Mesendoderm (in vitro differentiated cells): ENCODE data around the gene ATIC. TPM values are rescaled to one million over a fixed set of nuclear protein-coding genes. Genes with fewer than 3 reads are reported as not detected.

ENCODE experiments used
- DNase-seq: peaks from one replicate; pipeline ENCODE4 v3.0.0; 2013
- H2AK5ac ChIP-seq: 2 replicates; pipeline ENCODE4 v1.6.1; 2013; ENCODE audit warnings: low read length, inconsistent platforms
- H2BK120ac ChIP-seq: 2 replicates; pipeline ENCODE4 v1.6.1; 2013; ENCODE audit warnings: low read depth, mild to moderate bottlenecking, low read length, moderate library complexity, mixed read lengths
- H2BK15ac ChIP-seq: replicated peaks from 2 replicates; pipeline ENCODE4 v1.6.1; 2013; ENCODE audit warnings: low read depth, mild to moderate bottlenecking, moderate library complexity
- H2BK5ac ChIP-seq: 2 replicates; pipeline ENCODE4 v1.6.1; 2013; ENCODE audit warnings: low read length, inconsistent platforms
- H3K18ac ChIP-seq: 2 replicates; pipeline ENCODE4 v1.6.1; 2013; ENCODE audit warnings: mild to moderate bottlenecking, low read length, mixed read lengths
- H3K23ac ChIP-seq: one replicate; pipeline ENCODE4 v1.6.1; 2013; ENCODE audit warnings: low read length
- H3K27ac ChIP-seq: 2 replicates; pipeline ENCODE4 v1.5.1; 2013; ENCODE audit warnings: low read depth, mild to moderate bottlenecking, inconsistent platforms, low read length, moderate library complexity
- H3K27me3 ChIP-seq: 2 replicates; pipeline ENCODE4 v1.6.1; 2013; ENCODE audit warnings: low read length, control low read depth, mild to moderate bottlenecking, inconsistent platforms; ENCODE audit not compliant: insufficient read depth, poor library complexity
- H3K36me3 ChIP-seq: 2 replicates; pipeline ENCODE4 v1.6.1; 2013; ENCODE audit warnings: low read length, inconsistent platforms; ENCODE audit not compliant: control insufficient read depth, insufficient read depth
- H3K4ac ChIP-seq: one replicate; pipeline ENCODE4 v1.6.1; 2013; ENCODE audit warnings: low read depth, mild to moderate bottlenecking, low read length, moderate library complexity
- H3K4me1 ChIP-seq: 2 replicates; pipeline ENCODE4 v1.6.1; 2013; ENCODE audit warnings: low read depth, low read length, inconsistent platforms; ENCODE audit not compliant: control insufficient read depth
- H3K4me2 ChIP-seq: 2 replicates; pipeline ENCODE4 v1.6.1; 2013; ENCODE audit warnings: low read length
- H3K4me3 ChIP-seq: 2 replicates; pipeline ENCODE4 v1.5.1; 2013; ENCODE audit warnings: mild to moderate bottlenecking, low read length
- H3K56ac ChIP-seq: one replicate; pipeline ENCODE4 v1.6.1; 2013; ENCODE audit warnings: low read length
- H3K79me1 ChIP-seq: 2 replicates; pipeline ENCODE4 v1.6.1; 2013; ENCODE audit warnings: low read length, inconsistent platforms
- H3K79me2 ChIP-seq: 2 replicates; pipeline ENCODE4 v1.6.1; 2013; ENCODE audit warnings: mild to moderate bottlenecking, low read length; ENCODE audit not compliant: control insufficient read depth, insufficient read depth
- H3K9ac ChIP-seq: 2 replicates; pipeline ENCODE4 v1.6.1; 2013; ENCODE audit warnings: low read length, inconsistent platforms
- H4K5ac ChIP-seq: one replicate; pipeline ENCODE4 v1.6.1; 2013; ENCODE audit warnings: low read length
- H4K8ac ChIP-seq: one replicate; pipeline ENCODE4 v1.6.1; 2013; ENCODE audit warnings: low read depth, mild to moderate bottlenecking, control low read depth, low read length, moderate library complexity
- WGBS: extraction: QIAGEN DNeasy Blood & Tissue Kit; methylation state at CpG from one replicate; pipeline ENCODE4 v1.1.7; 2013; ENCODE audit warnings: low lambda C conversion rate, missing lambda C conversion rate; ENCODE audit not compliant: insufficient coverage; ENCODE audit errors: extremely low coverage; 5-methylcytosine and 5-hydroxymethylcytosine counted together
- polyA plus RNA-seq, 2 experiments: library from polyadenylated mRNA; stranded (reverse); fragments of 200-250 nt; gene quantifications; one replicate each; pipeline ENCODE4 v1.2.3, GENCODE V29; 2013

The ATIC gene
- polyA plus RNA-seq (2013, experiment 1 of 2), result 652 TPM
- 630 TPM for polyA plus RNA-seq (2013, experiment 2 of 2)

DNA sequence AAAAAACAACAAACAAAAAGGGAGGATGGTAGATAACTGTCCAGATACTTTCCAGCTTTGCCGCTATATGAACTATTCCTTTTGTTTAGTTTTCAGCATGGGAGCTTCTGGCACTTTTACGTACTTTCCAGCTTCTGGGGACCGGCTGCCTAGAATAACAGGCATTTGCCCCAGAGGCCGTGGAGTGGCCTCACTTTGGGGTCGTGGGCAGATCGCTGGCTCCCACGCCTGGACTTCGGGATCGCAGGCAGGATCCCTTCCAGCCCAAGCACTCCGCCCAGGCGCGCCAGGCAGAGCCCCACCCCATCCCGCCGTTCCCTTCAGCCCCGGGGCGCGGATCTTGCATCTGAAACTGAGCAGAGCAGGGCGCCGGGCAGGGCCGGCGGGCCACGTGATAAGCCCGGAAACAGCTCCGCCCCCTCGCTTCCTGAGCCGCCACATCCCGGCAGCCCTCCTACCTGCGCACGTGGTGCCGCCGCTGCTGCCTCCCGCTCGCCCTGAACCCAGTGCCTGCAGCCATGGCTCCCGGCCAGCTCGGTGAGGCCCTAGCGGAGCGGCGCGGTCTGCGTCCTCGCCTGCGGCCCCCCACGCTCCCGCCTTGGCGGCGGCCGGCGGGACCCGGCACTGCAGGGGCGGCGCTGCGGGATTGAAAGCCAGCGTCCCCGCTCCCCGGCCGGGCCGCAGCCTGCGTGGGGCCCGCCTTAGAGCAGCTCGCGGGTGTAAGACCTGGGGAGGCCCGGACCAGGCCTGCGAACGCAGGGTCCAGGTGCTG lies at the start of gene ATIC:
Gene ATIC, plus strand, starts transcription at position 435 of the 772 bp plus-strand sequence. Its CDS starts 84 bp downstream, at position 519.
- peak within 1 kb of the TSS; percentile 83 for H3K27ac ChIP-seq
- peak within 1 kb of the TSS; percentile 90 for H3K56ac ChIP-seq
- H4K5ac ChIP-seq, result peak within 1 kb of the TSS; percentile 12
- H2BK120ac ChIP-seq, result peak within 1 kb of the TSS; percentile 54
- H4K8ac ChIP-seq, result peak within 1 kb of the TSS; percentile 90
- H3K18ac ChIP-seq, result peak within 1 kb of the TSS; percentile 97
- H3K79me2 ChIP-seq, result peaks cover 22% of the 10 kb centered on the region
- H3K4me3 ChIP-seq, result peak within 1 kb of the TSS; percentile 66
- peak within 1 kb of the TSS; percentile 39 for H2BK5ac ChIP-seq
- peak; percentile 97 for DNase-seq
- H3K27me3 ChIP-seq, result no peaks in the 10 kb centered on the region
- H3K4ac ChIP-seq, result peak within 1 kb of the TSS; percentile 83
- peaks cover 4% of the 10 kb centered on the region for H3K79me1 ChIP-seq
- H3K4me2 ChIP-seq, result peak within 1 kb of the TSS; percentile 73
- no peak within 1 kb of the TSS for H3K23ac ChIP-seq
- H2AK5ac ChIP-seq, result no peak within 1 kb of the TSS
- H2BK15ac ChIP-seq, result no peak within 1 kb of the TSS
- H3K4me1 ChIP-seq, result peaks cover 6% of the 10 kb centered on the region
- H3K36me3 ChIP-seq, result no peaks in the 10 kb centered on the region
- peak within 1 kb of the TSS; percentile 85 for H3K9ac ChIP-seq
- no CpG with 5 or more reads among the region's 64 CpGs for WGBS

DNA sequence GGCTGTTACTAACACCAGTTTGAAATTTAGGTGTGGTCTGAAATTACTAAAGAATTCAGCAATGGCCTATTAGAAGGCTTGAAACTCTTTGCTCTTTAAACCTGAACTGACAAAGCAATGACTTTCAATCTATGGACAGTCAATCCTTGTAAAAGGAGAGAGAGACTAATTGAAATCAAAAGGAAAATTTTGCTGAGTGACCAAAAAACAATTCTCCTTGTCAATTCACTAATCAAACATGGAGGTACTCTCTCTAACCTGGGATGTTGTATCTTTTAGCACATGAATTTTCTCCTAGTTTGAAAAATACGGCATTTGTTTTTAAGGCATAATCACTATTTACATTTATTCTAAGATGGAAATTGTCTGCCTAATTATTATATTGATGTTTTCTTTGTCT lies 49.6 kb upstream of the ATIC start:
- Histone ChIP-seq H4K8ac (no peak overlapping the region), H3K4me1 (no peaks in the 10 kb centered on the region), H2BK5ac (no peak overlapping the region), H2AK5ac (no peak overlapping the region), H3K36me3 (no peaks in the 10 kb centered on the region), H3K4me2 (no peak overlapping the region), H3K79me1 (no peaks in the 10 kb centered on the region), H2BK15ac (no peak overlapping the region), H3K79me2 (no peaks in the 10 kb centered on the region), H3K18ac (no peak overlapping the region), H3K56ac (no peak overlapping the region), H3K23ac (no peak overlapping the region), H3K4me3 (no peak overlapping the region), H3K9ac (no peak overlapping the region), H3K27ac (no peak overlapping the region), H2BK120ac (no peak overlapping the region), H4K5ac (no peak overlapping the region), H3K4ac (no peak overlapping the region), H3K27me3 (no peaks in the 10 kb centered on the region)
- WGBS, result no CpG with 5 or more reads among the region's 1 CpG
- no peak for DNase-seq

DNA sequence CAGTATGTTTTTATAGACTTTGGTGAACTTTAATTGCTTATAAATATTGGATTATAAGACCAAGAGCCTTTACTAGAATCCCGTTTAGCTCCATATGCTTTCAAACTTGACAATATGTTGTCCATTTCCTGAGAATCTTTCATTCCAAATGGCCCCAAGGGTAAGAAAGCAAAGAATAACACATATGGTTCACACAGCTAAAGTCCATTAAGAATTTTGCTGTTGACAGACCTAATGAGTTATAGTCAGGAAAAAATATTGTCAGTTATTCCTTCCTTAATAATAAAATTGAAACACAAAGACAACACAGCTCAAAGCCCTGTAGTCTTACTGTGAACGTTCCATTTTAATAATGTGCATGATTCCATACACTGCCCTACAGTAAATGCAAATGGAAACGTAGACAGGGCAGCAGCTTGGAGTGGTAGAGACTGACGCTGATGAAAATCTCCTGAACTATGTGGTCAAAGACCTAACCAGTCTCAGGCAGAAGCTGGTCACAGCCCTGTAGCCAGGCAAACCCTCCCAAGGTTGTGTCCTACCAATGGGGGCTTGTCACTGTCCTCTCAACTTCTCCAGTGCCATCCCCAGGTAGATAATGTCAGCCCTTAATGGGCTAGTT lies 49.0 kb upstream of the ATIC start:
- Histone ChIP-seq H3K9ac (no peak overlapping the region), H3K36me3 (no peaks in the 10 kb centered on the region), H2BK120ac (no peak overlapping the region), H4K5ac (no peak overlapping the region), H3K4ac (no peak overlapping the region), H3K18ac (no peak overlapping the region), H2BK5ac (no peak overlapping the region), H3K27ac (no peak overlapping the region), H2AK5ac (no peak overlapping the region), H4K8ac (no peak overlapping the region), H3K4me2 (no peak overlapping the region), H3K79me1 (no peaks in the 10 kb centered on the region), H3K4me3 (no peak overlapping the region), H3K27me3 (no peaks in the 10 kb centered on the region), H2BK15ac (no peak overlapping the region), H3K79me2 (no peaks in the 10 kb centered on the region), H3K4me1 (no peaks in the 10 kb centered on the region), H3K56ac (no peak overlapping the region), H3K23ac (no peak overlapping the region)
- DNase-seq, result no peak
- WGBS, result no CpG with 5 or more reads among the region's 4 CpGs

DNA sequence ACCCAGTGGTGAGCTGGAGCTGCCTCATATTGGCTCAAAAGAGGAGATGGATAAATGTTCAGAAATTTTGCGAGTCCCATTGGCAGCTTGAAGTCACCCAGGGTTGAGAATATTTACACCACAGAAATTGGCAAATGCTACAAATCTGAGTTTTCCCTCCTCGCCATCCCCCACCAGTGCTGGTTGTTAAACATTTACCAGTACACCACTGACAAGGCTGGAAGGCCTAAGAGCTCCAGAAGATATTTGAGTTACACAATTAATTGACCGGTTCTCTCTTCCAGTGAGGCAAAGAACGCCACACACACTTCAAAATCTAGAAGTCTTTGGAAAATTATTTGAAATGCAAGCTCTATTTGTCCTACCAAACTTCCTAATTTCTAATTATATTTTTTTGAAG lies 47.5 kb upstream of the ATIC start:
- H4K5ac ChIP-seq, result no peak overlapping the region
- no peaks in the 10 kb centered on the region for H3K36me3 ChIP-seq
- H3K9ac ChIP-seq, result no peak overlapping the region
- H3K23ac ChIP-seq, result no peak overlapping the region
- H2AK5ac ChIP-seq, result no peak overlapping the region
- H4K8ac ChIP-seq, result no peak overlapping the region
- H2BK15ac ChIP-seq, result no peak overlapping the region
- no peak overlapping the region for H3K4me2 ChIP-seq
- no peaks in the 10 kb centered on the region for H3K4me1 ChIP-seq
- H2BK120ac ChIP-seq, result no peak overlapping the region
- H3K27me3 ChIP-seq, result no peaks in the 10 kb centered on the region
- no peak overlapping the region for H3K4me3 ChIP-seq
- no peak overlapping the region for H3K4ac ChIP-seq
- H3K56ac ChIP-seq, result no peak overlapping the region
- WGBS, result no CpG with 5 or more reads among the region's 4 CpGs
- no peaks in the 10 kb centered on the region for H3K79me2 ChIP-seq
- H3K18ac ChIP-seq, result no peak overlapping the region
- DNase-seq, result no peak
- no peak overlapping the region for H2BK5ac ChIP-seq
- no peak overlapping the region for H3K27ac ChIP-seq
- H3K79me1 ChIP-seq, result no peaks in the 10 kb centered on the region

DNA sequence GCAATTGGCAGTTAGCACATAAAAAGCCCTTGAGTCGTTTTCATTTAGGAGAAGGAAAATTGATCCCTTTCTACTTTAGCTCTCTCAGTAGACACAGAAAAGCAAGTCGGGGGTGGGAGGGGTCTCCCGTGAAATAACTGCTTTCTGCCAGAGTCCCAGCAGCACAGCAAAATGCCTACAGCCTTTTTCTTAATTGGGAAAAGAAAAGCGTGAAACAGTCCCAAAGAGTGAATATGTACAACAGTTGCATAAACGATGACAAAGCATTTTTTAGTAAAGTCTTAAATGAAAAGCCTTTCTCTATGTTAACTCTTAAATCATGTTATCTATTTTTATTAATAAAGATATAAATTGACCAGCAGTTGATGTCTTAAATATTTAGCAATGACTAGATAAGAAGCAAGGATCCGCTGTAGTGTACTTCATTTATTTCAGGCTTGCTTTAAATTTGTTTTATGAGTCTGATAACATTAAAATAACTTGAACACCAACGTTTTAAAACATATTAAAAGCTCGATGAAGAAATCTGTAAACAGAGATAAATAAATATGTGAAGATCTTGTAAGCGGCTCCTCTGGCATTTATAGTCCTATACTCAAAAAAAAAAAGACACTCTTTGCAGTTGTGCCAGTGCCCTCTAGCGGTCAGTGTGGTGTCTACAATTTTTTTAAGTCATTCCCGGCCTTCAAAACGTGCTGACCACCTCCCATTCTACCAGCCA lies 42.3 kb upstream of the ATIC start:
- WGBS, result no CpG with 5 or more reads among the region's 12 CpGs

More for the DNA sequence above, 42.3 kb upstream of the ATIC start:
- Histone ChIP-seq H3K4me1 (no peaks in the 10 kb centered on the region), H3K36me3 (no peaks in the 10 kb centered on the region), H3K4me3 (no peak overlapping the region), H3K23ac (no peak overlapping the region), H3K4me2 (no peak overlapping the region), H3K79me1 (no peaks in the 10 kb centered on the region), H2AK5ac (no peak overlapping the region), H3K27me3 (no peaks in the 10 kb centered on the region), H3K27ac (no peak overlapping the region), H2BK5ac (no peak overlapping the region), H2BK15ac (no peak overlapping the region), H3K4ac (no peak overlapping the region), H2BK120ac (no peak overlapping the region), H3K56ac (no peak overlapping the region), H4K5ac (no peak overlapping the region), H4K8ac (no peak overlapping the region), H3K9ac (no peak overlapping the region), H3K79me2 (no peaks in the 10 kb centered on the region), H3K18ac (peak overlapping the region; percentile 39)
- DNase-seq, result peak; percentile 83
